Cortex of kidney (tissue), 1 donor: ENCODE data around the gene ZNF383.
"Not testable (repeated sequence)": the region's sequence is repeated elsewhere in the genome, so short reads cannot be mapped to it uniquely, and the experiment has no call there.

Experiments
- DNase-seq: peaks from one replicate; lab custom pipeline; 2025; lab: John Stamatoyannopoulos, UW

Gene ZNF383

GRCh38 chr19:37294246-37294645 is 76.2 kb downstream of the ZNF383 start:
- not testable (repeated sequence) for DNase-seq
